CD14-positive monocyte (primary cell): ENCODE results near the gene EXOC2. TPM values are rescaled to one million over a fixed set of nuclear protein-coding genes. Genes with fewer than 3 reads are reported as not detected.

Source experiments
- DNase-seq, 3 donors: peaks; one replicate each; pipeline ENCODE4 v3.0.0-alpha.2; 2011 to 2022
- H2AFZ ChIP-seq: 2 replicates; pipeline ENCODE4 v1.6.0; 2012; ENCODE audit warnings: mild to moderate bottlenecking, low read depth, low read length, inconsistent platforms; ENCODE audit not compliant: insufficient read depth, poor library complexity, severe bottlenecking
- H3K27ac ChIP-seq, 2 donors: 1 replicate in 1 of 2; 2 replicates in 1 of 2; pipeline ENCODE4 v1.5.1; 2012 to 2013; ENCODE audit warnings: low read length in 2 of 2, control low read depth in 1 of 2, inconsistent platforms in 1 of 2, low read depth in 1 of 2, mild to moderate bottlenecking in 1 of 2
- H3K27me3 ChIP-seq, 2 donors: one replicate each; pipeline versions ENCODE4 v1.6.0 to v1.6.1; 2011 to 2013; ENCODE audit warnings: low read length in 2 of 2; ENCODE audit not compliant: control insufficient read depth in 2 of 2, insufficient read depth in 2 of 2
- H3K36me3 ChIP-seq, 2 donors: replicated peaks in 1 of 2; 1 replicate in 1 of 2; 2 replicates in 1 of 2; pipeline versions ENCODE4 v1.5.1 to v1.6.1; 2012 to 2013; ENCODE audit warnings: low read length in 2 of 2, control low read depth in 1 of 2, inconsistent platforms in 1 of 2, mild to moderate bottlenecking in 1 of 2; ENCODE audit not compliant: insufficient read depth in 2 of 2, control insufficient read depth in 1 of 2
- H3K4me1 ChIP-seq, 2 donors: 1 replicate in 1 of 2; 2 replicates in 1 of 2; pipeline versions ENCODE4 v1.5.1 to v1.6.1; 2012 to 2013; ENCODE audit warnings: low read length in 2 of 2, control low read depth in 1 of 2, inconsistent platforms in 1 of 2, mild to moderate bottlenecking in 1 of 2, moderate library complexity in 1 of 2; ENCODE audit not compliant: insufficient read depth in 2 of 2, control insufficient read depth in 1 of 2
- H3K4me2 ChIP-seq: replicated peaks from 2 replicates; pipeline ENCODE3; 2012; ENCODE audit warnings: low read length, moderate library complexity, mild to moderate bottlenecking; ENCODE audit not compliant: poor library complexity, severe bottlenecking; ENCODE audit errors: extremely low read depth
- H3K4me3 ChIP-seq, 3 experiments: fragments of 200-600 bp in 1 of 3; sonication (generic) in 1 of 3; replicated peaks in 1 of 3; 1 replicate in 2 of 3; 2 replicates in 1 of 3; pipeline ENCODE4 v1.5.1; 2011 to 2013; ENCODE audit warnings: low read length in 3 of 3, mild to moderate bottlenecking in 3 of 3, control low read depth in 2 of 3, low read depth in 2 of 3, inconsistent platforms in 1 of 3, moderate library complexity in 1 of 3
- H3K79me2 ChIP-seq: 2 replicates; pipeline ENCODE4 v1.6.0; 2012; ENCODE audit warnings: mild to moderate bottlenecking, control low read depth, inconsistent platforms, low read length, moderate library complexity; ENCODE audit not compliant: insufficient read depth
- H3K9ac ChIP-seq: 2 replicates; pipeline ENCODE4 v1.6.0; 2017; ENCODE audit warnings: low read length, mild to moderate bottlenecking; ENCODE audit not compliant: insufficient read depth, poor library complexity, severe bottlenecking
- H3K9me3 ChIP-seq, 2 donors: replicated peaks in 1 of 2; 1 replicate in 1 of 2; 2 replicates in 1 of 2; pipeline versions ENCODE4 v1.5.1 to v1.6.1; 2012 to 2013; ENCODE audit warnings: low read length in 2 of 2, control low read depth in 1 of 2; ENCODE audit not compliant: control insufficient read depth in 1 of 2, insufficient read depth in 1 of 2
- H4K20me1 ChIP-seq: 2 replicates; pipeline ENCODE4 v1.6.0; 2012; ENCODE audit warnings: mild to moderate bottlenecking, low read length, control low read depth, moderate library complexity; ENCODE audit not compliant: insufficient read depth
- H3K27ac Mint-ChIP-seq, 7 donors: one replicate each; pipeline ENCODE4 v1.8.0; 2020; ENCODE audit warnings: mild to moderate bottlenecking in 7 of 7, mixed read lengths in 7 of 7, moderate library complexity in 6 of 7, inconsistent platforms in 2 of 7
- H3K27me3 Mint-ChIP-seq, 3 donors: one replicate each; pipeline ENCODE4 v1.8.0; 2021 to 2022; ENCODE audit warnings: low read depth in 3 of 3, mild to moderate bottlenecking in 3 of 3, mixed read lengths in 3 of 3, moderate library complexity in 3 of 3, inconsistent platforms in 1 of 3
- H3K36me3 Mint-ChIP-seq, 2 donors: one replicate each; pipeline ENCODE4 v1.8.0; 2020; ENCODE audit warnings: mixed read lengths in 2 of 2, inconsistent platforms in 1 of 2, mild to moderate bottlenecking in 1 of 2
- H3K4me1 Mint-ChIP-seq: one replicate; pipeline ENCODE4 v1.8.0; 2020; ENCODE audit warnings: mild to moderate bottlenecking, mixed read lengths
- H3K4me3 Mint-ChIP-seq, 2 donors: one replicate each; pipeline ENCODE4 v1.8.0; 2020; ENCODE audit warnings: mild to moderate bottlenecking in 2 of 2, mixed read lengths in 2 of 2, moderate library complexity in 1 of 2
- H3K9me3 Mint-ChIP-seq, 7 donors: one replicate each; pipeline ENCODE4 v1.8.0; 2020 to 2022; ENCODE audit warnings: mixed read lengths in 7 of 7, mild to moderate bottlenecking in 6 of 7, moderate library complexity in 6 of 7, inconsistent platforms in 2 of 7
- WGBS: methylation state at CpG from one replicate; pipeline ENCODE4 v1.1.5; 2013; ENCODE audit warnings: missing lambda C conversion rate; ENCODE audit not compliant: insufficient coverage; 5-methylcytosine and 5-hydroxymethylcytosine counted together
- intact Hi-C, 2 donors: fragments of 100-400 bp; cut with micrococcal nuclease; formaldehyde crosslinking; loops; one replicate each; pipeline versions ENCODE4 v1.15.0 to v1.15.1; 2023
- polyA plus RNA-seq, 3 donors: library from polyadenylated mRNA; depleted of rRNA in 1 of 3; unstranded in 2 of 3; stranded (reverse) in 1 of 3; fragments of 300-500 nt in 2 of 3; fragments of >200 nt in 1 of 3; fragmentation: Illumina TruSeq in 2 of 3; gene quantifications; 1 replicate in 2 of 3; 2 replicates in 1 of 3; pipeline ENCODE4 v1.2.3, GENCODE V29; 2012 to 2021
- TF ChIP-seq, protein P1 (sequence below): fragments of 200-600 bp; IDR thresholded peaks from one replicate; pipeline ENCODE4 v1.8.0; 2022; ENCODE audit warnings: antibody characterized with exemption, mild to moderate bottlenecking

Gene EXOC2
- polyA plus RNA-seq, 3 donors = 7.5 to 15.5 (median 12.0) TPM

DNA sequence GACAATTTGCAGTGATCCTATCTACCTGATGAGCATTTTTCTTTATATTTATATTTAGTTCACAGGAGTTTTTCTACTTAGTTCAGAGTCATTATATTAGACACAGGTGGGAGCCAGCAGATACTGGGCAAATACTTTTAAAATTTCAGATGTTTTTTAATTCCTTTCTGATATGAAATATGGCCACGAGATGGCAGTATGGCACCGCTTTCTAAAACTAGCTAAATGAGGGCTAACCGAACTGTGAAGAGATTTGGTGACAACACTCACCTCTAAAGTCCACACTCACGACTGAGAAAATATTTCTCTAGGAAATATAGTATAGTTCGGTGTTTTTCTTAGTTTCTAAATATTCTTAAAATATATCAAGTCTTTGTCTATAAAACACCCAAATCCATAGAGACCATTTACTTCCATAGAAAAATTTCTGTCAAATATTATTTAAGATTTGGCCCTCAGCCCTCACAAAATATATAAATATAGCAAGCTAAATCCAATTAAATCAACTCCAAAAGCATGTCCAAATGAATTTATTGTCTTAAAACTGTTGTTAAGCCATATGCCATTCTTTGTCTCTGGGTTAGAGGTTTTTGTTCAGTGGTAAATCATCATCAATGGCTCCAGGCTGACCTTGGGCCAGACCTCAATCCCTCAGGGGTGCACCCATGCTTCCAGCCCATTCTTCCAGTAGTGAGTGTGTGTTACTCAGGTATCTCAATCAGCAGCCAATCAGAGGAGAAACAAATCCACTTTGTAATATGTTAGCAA lies 99.6 kb downstream of the EXOC2 start:
- H3K9me3 Mint-ChIP-seq = no peaks in the 10 kb centered on the region
- Histone ChIP-seq H3K36me3 (peaks cover 26 to 70% of the 10 kb centered on the region in 2 donors), H3K4me3 (no peak overlapping the region), H3K27me3 (no peaks in the 10 kb centered on the region), H2AFZ (no peak overlapping the region), H3K4me2 (no peak overlapping the region), H3K79me2 (no peaks in the 10 kb centered on the region), H4K20me1 (no peaks in the 10 kb centered on the region), H3K9ac (no peak overlapping the region), H3K27ac (no peak overlapping the region), H3K9me3 (no peaks in the 10 kb centered on the region), H3K4me1 (no peaks in the 10 kb centered on the region)
- peaks cover 0 to 1% (median 0%) of the 10 kb centered on the region in 3 donors for H3K27me3 Mint-ChIP-seq
- peak; percentile 25 to 44 (median 32) for DNase-seq
- H3K27ac Mint-ChIP-seq = no peak overlapping the region
- WGBS = no CpG with 5 or more reads among the region's 5 CpGs
- TF ChIP-seq, protein P1, sequence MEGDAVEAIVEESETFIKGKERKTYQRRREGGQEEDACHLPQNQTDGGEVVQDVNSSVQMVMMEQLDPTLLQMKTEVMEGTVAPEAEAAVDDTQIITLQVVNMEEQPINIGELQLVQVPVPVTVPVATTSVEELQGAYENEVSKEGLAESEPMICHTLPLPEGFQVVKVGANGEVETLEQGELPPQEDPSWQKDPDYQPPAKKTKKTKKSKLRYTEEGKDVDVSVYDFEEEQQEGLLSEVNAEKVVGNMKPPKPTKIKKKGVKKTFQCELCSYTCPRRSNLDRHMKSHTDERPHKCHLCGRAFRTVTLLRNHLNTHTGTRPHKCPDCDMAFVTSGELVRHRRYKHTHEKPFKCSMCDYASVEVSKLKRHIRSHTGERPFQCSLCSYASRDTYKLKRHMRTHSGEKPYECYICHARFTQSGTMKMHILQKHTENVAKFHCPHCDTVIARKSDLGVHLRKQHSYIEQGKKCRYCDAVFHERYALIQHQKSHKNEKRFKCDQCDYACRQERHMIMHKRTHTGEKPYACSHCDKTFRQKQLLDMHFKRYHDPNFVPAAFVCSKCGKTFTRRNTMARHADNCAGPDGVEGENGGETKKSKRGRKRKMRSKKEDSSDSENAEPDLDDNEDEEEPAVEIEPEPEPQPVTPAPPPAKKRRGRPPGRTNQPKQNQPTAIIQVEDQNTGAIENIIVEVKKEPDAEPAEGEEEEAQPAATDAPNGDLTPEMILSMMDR = peak; percentile 84
- H3K36me3 Mint-ChIP-seq = peaks cover 63 to 68% of the 10 kb centered on the region in 2 donors
- no peaks in the 10 kb centered on the region for H3K4me1 Mint-ChIP-seq
- H3K4me3 Mint-ChIP-seq = no peak overlapping the region
- intact Hi-C loops = loop anchor here (5.0 to 10.0 kb wide), 4 partner anchors 191 to 844 kb away; no protein-coding TSS in a partner anchor

DNA sequence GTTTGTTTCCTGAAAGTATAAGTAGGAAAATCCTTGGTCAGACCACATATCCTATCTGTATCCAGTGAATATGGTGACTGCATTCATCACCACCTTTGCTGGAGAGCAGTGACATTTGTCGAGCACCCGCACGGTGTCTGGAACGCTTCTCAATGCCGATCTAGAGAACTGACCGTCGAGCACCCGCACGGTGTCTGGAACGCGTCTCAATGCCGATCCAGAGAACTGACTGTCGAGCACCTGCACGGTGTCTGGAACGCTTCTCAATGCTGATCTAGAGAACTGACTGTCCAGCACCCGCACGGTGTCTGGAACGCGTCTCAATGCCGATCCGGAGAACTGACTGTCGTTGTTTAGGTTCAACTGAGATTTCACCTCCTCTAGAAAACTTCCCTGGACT lies 103.8 kb downstream of the EXOC2 start:
- no peaks in the 10 kb centered on the region for H3K9me3 Mint-ChIP-seq
- 95% methylated on average over 21 of the region's 22 CpGs for WGBS
- no peak overlapping the region for H3K27ac ChIP-seq
- no peaks in the 10 kb centered on the region for H3K27me3 ChIP-seq
- H4K20me1 ChIP-seq = peaks cover 4% of the 10 kb centered on the region
- no peak overlapping the region for H3K9ac ChIP-seq
- TF ChIP-seq, protein P1 = no peak
- H2AFZ ChIP-seq = no peak overlapping the region
- H3K27ac Mint-ChIP-seq = no peak overlapping the region
- no peaks in the 10 kb centered on the region for H3K4me1 Mint-ChIP-seq
- no peak overlapping the region for H3K4me2 ChIP-seq
- no peak overlapping the region for H3K4me3 ChIP-seq
- H3K9me3 ChIP-seq = no peaks in the 10 kb centered on the region
- H3K4me1 ChIP-seq = no peaks in the 10 kb centered on the region
- no peak for DNase-seq
- H3K36me3 Mint-ChIP-seq = peaks cover 41 to 52% of the 10 kb centered on the region in 2 donors
- H3K4me3 Mint-ChIP-seq = no peak overlapping the region
- peaks cover 12 to 46% of the 10 kb centered on the region in 2 donors for H3K36me3 ChIP-seq
- H3K79me2 ChIP-seq = no peaks in the 10 kb centered on the region
- peaks cover 0 to 1% (median 0%) of the 10 kb centered on the region in 3 donors for H3K27me3 Mint-ChIP-seq
- intact Hi-C loops = no loop called here
